ENCODE results near the gene ZBTB8OS.

DNA sequence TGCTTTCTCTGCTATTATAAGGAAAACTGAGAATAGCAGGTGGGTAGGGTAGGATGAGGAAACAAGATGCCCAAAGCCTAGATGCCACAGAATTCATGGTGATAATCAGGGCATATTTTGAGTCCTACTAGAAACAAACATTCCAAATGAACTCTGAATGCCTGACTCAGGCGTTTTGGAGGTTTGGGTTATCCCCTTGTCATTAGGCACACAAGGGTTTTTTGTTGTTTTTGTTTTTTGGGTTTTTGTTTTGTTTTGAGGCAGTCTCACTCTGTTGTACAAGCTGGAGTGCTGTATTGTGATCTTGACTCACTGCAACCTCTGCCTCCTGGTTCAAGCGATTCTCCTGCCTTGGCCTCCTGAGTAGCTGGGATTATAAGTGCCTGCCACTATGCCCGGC, 33.0 kb upstream of the ZBTB8OS start:
- no peak for TF ChIP-seq POLR2AphosphoS5 (IDR thresholded peaks at IDR 0.05; ENCODE audit: borderline replicate concordance, low read depth, low read length)
- no peak for TF ChIP-seq EZH2 (IDR thresholded peaks at IDR 0.05)

Measured in SK-N-MC (cell line).